Stromal cell of bone marrow (primary cell): ENCODE measurements around the gene ADAMTS12.
"Not testable (repeated sequence)": the region's sequence is repeated elsewhere in the genome, so short reads cannot be mapped to it uniquely, and the experiment has no call there.

Experiments used
- DNase-seq: peaks from one replicate; pipeline ENCODE4 v3.0.0-alpha.2; 2012; ENCODE audit warnings: low read depth

The ADAMTS12 gene

DNA sequence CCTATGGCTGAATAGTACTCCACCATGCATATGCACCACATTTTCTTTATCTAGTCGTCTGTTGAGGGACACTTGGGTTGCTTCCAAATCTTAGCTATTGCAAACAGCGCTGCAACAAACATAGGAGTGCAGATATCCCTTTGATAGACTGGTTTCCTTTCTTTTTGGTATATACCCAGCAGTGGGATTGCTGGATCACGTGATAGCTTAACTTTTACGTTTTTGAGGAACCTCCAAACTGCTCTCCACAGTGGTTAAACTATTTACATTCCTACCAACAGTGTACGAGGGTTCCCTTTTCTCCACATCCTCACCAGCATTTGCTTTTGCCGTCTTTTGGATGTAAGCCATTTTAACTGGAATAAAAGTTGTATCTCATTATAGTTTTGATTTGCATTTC, 308.5 kb downstream of the ADAMTS12 start:
- no peak for DNase-seq

DNA sequence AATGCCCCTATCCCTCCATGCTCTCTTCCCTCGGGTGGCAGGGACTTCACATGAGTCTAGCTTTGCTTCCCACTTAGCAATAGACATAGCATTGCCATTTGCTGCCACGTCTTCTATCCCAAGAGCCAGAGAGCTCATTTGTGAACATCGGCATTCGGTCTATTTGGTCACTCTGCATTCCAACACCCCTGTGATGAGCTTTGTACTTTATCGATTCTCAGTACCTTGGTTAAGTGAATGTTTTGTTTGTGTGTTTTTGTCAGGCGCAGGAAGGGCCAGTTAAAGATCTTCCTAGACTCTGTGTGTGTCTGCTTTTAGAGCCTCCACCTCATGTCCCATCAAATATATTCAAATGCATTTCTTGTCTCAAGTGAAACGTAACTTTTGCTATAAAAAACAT, 309.4 kb downstream of the ADAMTS12 start:
- DNase-seq, result no peak

DNA sequence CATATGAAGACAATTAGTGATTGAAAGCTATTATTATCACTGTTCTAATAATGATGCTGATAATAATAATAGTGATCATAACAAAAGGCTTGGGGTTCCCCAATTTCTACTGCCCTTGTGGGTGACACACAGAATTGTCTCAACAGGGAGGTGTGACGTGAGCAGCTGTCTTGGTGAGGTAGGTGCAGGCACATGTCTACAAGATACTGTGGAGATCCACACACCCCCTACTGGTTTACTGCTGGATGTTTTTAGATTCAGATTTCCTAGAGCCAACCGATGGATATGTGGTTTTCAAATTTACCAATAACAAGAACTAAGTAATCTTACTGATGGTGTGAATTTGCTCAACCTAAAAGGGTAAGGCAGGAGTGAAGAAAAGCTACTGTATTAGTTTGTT, 312.0 kb downstream of the ADAMTS12 start:
- DNase-seq, result no peak

DNA sequence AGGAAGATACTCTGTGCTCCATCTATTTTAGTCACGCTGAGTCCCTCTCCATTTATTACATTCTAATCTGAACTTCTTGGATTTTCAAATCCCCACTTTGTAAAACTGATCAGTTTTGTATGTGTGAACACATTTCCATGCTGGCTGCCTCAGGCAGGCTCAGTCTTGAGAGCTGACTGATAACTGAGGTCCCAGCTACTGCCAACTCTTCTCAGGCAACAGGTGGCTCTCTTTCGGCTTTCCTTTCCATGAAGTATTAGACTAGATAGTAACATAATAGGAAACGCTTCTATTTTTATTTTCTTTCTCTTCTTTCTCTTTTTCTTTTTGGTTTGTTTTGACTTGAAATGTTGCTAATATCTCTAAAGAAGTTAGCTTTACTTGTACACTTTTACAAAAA, 312.6 kb downstream of the ADAMTS12 start:
- no peak for DNase-seq

DNA sequence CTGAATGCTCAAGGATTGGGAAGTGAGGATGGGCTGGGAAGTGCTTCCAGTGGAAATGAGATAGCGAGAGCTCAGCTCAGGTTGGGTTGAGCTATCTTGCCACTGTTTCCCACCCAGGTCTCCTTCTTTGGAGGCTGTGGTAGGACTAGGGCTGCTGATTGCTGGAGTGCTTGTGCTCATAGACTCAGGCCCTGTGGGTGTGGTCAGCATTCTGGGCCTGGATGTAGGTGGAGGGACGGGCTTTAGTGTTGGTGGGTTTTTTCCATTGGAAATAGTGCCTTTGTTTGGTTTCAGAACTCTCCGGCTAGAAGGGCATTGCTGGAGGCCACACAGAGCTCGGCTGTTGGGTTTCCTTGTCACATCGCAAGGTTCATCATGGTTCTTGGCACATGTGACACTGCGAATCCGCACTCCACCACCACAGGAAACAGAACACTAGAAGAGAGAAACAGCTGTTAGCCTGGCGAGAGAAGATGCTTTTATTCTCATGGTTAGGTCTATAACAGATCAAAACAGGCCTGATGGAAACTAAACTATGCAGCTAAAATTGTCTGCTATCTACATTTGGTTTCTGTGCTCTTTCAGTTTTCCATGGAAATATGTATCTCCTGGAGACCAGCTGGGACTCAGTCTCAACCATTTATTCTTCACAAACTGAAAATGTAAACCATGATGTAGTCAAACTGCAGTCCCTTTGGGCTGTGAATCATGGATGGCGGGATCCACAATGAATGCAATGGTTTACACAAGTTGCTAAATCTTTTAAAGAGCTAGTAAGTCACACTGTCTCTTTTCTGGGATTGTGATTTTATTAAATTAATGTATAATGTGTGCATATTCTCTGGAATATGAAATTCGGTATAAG, 314.8 kb downstream of the ADAMTS12 start:
- DNase-seq, result peak; percentile 28

DNA sequence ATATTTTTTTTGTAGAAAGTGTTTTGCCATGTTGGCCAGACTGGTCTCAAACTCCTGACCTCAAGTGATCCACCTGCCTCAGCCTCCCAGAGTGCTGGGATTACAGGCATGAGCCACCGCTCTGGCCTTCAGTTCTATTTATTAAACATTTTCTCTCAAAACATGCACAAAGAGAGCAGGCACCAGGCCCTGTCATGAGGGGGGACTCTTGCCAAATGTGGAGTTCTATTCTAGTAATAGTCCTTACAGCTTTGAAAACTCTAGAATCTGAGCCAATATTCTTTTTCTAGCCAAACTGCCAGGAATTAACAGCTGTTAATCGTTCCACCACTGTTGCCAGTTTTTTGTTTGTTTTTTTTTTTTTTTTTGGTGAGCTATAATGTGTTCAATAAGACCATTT, 326.5 kb downstream of the ADAMTS12 start:
- no peak for DNase-seq

DNA sequence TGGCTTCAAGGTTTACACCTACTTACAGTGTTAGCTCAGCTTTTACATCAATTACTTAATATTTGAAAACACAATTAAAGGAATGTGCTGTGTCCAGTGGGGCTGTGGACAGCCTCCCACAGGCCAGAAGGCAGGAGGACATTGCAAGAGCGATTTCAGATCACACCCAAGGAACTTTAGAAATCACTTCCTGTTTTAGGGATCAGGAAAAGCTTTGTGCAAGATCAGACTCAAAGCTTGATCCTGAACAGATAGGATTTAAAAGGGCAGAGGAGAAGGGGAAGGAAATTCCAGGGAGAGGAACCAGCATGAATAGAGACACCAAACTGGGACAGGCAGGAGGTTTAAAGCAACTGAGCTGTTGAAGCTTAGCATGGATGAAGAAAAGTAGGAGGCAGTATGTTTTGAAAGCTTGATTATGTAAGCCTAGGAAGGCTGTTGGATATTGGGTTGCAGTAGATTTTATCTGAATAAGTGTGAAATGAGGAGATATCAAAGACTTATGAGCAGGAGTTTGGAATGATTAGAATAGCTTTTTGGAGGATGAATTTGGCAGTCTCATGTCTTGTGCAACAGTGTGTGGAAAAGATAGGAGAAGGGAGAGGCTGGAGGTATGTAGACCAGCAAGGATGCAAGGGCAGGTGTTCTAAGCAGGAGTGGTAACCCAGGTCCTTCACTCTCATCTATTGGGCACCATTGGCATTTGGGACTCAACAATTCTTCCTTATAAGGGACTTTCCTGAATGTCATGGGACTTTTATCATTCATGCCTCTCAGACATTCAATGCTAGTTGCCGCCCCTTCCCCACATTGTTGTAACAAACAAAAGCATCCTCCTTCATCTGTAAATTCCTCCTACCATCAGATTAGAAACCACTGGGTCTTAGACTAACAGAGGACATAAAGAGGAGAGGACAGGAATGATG, 327.5 kb downstream of the ADAMTS12 start:
- DNase-seq, result no peak

DNA sequence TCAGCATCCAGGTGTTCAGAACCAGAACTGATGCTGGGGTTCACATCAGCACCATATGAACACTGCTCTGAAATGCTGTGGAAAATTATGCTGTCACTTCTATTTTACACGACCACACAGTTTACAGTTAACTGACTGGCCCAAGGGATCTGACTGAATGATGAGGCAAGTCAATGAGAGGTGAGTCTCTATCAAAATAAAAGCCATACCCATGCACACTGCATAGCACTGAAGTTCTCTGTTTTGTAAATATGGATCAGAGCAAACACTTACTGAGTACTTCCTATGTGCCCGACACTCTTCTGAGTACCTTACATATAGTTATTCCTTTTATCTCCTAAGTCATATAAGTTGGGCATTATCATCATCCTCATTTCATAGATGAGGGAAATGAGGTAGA, 328.3 kb downstream of the ADAMTS12 start:
- no peak for DNase-seq

DNA sequence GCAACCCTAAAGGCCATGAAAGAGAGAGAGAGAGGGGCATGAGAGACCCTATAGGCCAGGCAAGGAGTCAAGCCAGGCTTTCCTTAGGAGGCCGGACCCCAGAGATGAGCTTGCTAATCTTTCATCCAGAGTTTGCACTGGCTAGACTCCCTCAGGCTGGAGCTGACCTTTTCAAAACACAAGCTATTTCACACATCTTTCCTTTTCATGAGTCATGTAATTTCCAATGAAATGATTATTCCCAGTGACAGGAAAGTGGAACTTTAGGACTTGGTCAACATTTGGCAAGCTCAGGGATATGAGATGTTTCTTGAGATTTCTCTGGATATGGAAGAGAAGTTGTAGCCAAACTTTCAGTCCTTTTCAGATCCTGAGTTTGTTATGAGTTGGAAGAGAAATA, 333.3 kb downstream of the ADAMTS12 start:
- peak; percentile 46 for DNase-seq

DNA sequence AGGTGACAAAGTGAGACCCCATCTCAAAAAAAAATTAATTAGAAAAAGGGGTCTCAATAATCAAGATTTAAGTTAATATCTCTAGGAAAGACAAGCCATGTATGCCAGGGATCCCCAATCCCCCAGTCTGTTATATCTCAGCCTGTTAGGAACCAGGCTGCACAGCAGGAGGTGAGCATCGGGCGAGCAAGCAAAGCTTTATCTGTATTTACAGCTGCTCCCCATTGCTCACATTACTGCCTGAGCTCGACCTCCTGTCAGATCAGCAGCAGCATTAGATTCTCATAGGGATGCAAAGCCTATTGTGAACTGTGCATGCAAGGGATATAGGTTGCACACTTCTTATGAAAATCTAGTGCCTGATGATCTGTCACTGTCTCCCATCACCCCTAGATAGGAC, 334.2 kb downstream of the ADAMTS12 start:
- DNase-seq, result no peak

DNA sequence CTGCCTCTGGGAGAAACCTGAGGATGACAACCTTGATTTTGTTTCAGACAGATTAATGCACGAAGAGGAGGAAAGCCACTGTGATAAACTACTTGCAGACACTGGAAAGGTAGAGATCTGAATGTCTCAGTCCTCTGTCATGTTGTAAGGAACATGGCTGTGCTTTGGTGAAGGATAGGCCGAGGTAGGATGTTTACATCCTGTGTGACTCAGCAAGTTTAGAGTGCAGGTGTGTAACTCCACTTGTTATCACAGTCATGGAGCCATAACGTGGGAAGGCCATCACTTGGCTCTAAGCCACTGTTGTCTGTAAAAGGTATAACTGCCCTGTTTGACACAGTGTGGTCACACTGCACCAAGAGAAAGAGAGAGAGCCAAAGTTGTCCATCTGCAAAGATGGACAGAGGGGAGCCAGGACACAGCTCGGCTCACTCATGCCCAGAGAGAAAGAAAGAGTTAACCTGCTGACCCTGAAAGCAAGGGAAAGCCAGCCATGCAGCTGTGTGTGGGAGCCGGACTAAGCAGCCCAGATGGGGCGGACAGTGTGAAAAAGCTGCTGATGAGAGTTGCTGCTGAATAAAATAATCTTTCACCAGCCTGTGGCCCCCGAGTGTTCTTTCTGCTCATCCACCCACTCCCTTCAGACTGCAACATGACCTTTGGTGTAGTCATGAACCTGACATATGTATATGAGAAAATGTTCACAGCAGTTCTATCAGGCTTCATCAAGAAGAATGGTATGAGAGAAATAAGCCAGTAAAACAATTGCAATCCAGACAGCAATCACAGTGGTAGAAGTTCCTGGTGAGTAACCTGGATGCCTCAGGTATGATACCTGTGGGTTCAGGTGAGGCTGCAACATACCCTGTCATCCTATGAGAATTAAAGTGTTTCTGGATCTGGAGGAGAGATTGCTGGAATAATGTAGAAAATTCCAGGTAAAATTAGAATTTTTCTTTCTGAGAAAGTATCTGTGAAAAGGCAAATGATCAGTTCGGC, 335.2 kb downstream of the ADAMTS12 start:
- no peak for DNase-seq

DNA sequence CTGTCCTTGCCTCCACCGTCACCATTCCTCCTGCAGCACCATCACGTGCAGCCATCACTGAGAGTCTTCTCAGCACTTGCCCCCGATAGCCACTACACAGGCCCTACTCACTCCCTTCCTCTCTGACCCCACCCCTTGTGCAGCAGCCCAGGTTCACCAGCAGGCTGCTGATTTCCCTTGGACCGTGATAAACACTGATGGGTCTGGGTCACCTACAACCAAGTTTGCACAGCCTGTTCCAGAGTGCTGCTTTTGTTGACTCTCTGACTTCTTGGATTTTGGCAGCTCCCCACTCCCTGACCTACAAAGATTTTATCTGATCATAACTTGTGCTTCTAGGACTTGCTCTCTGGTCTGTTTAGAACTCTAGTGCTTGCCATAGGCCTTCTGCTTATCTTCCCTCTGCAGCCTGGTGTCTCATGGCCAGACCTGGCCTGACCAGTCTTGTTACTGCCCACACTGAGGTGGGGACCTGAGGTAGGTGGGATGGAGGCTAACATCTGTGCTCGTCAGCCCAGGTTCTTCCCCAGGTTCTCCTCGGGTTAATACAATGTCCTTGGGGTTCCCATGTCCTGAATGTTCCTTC, 341.7 kb downstream of the ADAMTS12 start:
- DNase-seq, result no peak

DNA sequence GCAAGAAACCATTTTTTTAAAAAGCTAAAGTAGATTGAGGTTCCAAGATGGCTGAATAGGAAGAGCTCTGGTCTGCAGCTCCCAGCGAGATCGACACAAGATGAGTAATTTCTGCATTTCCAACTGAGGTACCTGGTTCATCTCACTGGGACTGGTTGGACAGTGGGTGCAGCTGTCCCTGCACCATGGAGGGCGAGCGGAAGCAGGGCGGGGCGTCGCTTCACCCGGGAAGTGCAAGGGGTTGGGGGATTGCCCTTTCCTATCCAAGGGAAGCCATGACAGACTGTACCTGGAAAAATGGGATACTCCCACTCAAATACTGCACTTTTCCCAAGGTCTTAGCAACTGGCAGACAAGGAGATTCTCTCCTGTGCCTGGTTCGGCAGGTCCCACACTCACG, 352.0 kb downstream of the ADAMTS12 start:
- DNase-seq, result not testable (repeated sequence)

DNA sequence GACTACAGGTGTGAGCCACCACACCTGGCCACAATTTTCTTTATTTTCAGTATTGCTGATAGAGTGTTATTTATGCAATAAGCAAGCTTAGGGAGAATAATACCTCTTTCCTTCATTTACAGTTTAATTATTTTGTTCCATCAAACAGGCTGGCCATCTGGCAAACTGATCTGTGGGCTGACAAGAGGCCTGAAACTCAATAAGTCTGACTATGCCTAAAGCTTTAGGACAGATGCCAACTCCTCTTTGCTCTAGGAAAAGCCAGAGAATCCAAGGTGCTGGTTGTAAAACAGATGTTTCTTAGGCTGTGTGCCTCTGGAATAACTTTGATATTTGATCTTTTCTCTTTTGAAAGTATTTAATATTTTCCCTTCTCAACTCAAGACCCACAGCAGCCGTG, 352.6 kb downstream of the ADAMTS12 start:
- no peak for DNase-seq

DNA sequence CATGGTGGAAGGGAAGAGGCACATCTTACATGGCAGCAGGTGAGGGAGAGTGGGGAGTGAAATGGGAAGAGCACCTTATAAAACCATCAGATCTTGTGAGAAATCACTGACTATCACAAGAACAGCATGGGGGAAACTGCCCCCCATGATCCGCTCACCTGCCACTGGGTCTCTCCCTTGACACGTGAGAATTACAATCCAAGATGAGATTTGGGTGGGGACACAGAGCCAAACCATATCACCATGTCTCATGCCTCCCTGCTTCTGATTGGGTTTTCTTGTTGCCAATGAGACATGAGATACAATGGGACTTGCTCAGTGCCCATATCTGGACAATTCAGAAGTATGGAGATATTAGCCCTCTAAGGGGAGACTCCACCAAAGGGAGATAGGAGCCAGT, 353.6 kb downstream of the ADAMTS12 start:
- DNase-seq, result no peak

DNA sequence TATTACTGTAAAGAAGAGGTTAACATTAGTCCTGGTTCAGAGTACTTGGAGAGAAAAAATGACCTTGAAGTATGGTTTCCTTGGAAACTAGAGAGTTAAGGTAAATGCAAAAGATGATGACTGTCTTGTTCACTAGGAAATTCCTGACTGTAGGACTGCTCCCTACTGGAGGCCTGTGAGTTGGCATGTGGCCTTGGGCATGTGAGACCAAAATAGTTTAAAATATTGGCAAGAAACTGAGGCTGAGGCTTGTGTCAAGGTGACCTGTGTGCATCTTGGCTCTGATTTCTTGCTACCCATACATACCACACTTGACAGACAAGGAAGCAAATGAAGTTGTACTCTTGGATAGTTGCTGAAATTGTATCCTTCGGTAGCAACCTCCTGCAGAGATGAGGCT, 354.6 kb downstream of the ADAMTS12 start:
- no peak for DNase-seq

DNA sequence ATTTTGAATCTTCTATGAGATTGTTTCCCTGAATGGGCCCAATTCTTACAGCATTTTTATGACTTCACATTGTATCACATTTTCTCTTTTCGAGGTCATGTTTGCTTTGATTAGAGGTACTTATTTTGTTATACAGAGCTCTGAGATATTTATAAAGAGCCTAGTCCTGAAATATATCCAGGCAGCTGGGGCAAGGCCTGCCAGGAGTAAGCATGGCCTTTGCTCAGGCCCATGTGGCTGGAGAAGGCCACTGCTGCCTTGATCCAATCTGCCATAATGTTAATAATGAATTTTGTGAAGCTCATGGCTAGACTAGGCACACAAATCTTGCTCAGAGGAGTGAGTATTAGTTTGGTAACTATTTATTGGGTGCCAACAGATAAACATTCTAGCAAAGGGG, 355.0 kb downstream of the ADAMTS12 start:
- DNase-seq, result no peak

DNA sequence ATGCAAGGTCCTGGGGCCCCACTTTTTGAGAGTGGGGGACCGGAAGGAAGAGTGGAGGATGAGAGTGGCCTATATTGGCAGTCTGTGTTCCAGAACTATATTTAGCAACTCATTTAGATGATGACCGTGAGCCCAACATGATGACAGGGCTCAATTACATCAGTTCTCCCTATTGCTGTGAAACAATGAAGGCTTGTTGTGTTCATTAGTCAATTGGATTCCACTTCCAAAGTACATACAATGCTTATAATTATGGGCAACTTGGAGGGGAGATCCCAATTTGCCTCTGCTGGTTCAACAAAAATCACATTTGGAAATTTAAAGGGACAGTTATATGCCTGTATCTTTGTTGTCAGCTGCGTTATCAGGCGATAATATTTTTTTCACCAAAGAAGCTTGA, 360.0 kb downstream of the ADAMTS12 start:
- no peak for DNase-seq

DNA sequence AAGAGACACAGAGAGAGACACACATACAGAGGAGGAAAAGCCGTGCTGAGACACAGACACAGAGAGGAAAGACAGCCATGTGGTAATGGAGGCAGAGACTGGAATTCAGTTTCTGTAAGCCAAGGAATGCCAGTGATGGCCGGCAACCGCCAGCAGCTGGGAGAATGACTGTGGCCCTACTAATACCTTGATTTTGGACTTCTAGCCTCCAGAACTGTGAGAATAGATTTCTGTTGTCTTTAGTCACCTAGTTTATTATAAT, 360.8 kb downstream of the ADAMTS12 start:
- DNase-seq, result no peak

DNA sequence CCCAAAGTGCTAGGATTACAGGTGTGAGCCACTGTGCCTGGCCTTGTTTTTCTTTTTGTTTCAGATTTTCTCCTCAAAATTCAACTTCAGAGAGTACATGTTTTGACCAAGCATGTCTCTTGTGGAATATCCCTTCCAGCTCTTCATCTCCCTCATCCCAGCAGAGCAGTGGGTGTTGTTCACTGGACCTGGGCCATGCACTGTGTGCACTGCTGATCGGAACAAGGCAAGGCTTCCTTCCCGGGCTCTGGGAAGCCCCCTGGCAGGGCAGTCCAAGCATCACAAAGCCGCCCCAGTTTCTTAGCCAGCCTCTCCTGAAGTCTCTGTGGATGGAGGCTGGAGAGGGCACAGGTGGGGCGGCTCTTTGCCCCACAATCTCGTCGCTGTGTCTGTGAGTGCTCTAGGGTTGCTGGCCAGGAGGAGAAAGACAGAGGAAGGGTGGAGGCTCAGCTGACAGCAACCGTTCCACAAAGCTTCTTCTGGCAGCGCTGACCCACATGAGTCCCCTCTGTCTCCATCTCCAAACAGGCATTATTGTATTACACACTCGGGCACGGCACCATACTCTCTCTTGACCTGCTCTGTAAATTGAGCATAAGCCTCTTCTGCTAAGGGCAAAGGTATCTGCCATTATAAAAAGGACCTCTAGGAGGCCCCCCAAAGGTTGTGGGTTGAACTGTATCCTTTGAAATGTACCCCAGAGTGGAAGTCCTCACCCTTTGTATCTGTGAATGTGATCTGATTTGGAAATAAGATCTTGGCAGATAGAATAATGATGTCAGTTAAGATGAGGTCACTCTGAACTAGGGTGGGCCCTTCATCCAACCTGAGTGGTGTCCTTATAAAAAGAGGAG, 361.4 kb downstream of the ADAMTS12 start:
- no peak for DNase-seq

DNA sequence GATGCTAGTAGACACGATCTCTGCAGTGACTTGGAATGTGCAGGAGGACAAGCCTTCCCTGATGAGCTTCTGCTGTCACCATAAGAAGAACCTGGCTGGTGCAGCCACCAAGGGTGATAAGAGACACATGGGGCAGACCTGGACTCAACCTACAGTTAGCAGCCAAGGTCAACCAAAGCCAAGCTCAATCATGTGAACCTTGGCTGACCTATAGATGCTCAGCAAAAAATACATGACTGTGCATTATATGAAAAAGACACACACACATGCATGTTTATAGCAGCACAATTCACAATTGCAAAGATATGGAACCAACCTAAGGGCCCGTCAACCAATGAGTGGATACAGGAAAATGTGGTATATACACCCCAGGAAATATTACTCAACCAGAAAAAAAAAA, 364.1 kb downstream of the ADAMTS12 start:
- DNase-seq, result no peak
